Activated CD8-positive, alpha-beta T cell treated with anti-CD3 and anti-CD28 coated beads for 36 hours (primary cell): ENCODE results near the gene TBC1D9. TPM values are rescaled to one million over a fixed set of nuclear protein-coding genes. Genes with fewer than 3 reads are reported as not detected.

Experiments
- ATAC-seq: fragments of 200-7000 bp; cut with Tn5 transposase; one replicate; pipeline ENCODE4 v1.10.0; 2021; ENCODE audit warnings: mild to moderate bottlenecking, moderate library complexity
- CTCF ChIA-PET: fragments of 350-600 bp; sonication (Branson Sonifier 250); formaldehyde crosslinking; loops from one replicate; lab custom pipeline; 2021; ENCODE audit warnings: antibody characterized with exemption; lab: Charles Lee
- POLR2A ChIA-PET: fragments of 350-600 bp; sonication (Branson Sonifier 250); formaldehyde crosslinking; loops from one replicate; lab custom pipeline; 2021; ENCODE audit warnings: antibody characterized with exemption; lab: Charles Lee
- DNase-seq: peaks from one replicate; pipeline ENCODE4 v3.0.0-alpha.2; 2020
- H3K27ac Mint-ChIP-seq: one replicate; pipeline ENCODE4 v1.8.0; 2021; ENCODE audit warnings: mild to moderate bottlenecking, mixed read lengths
- H3K27me3 Mint-ChIP-seq: one replicate; pipeline ENCODE4 v1.8.0; 2021; ENCODE audit warnings: mixed read lengths
- H3K36me3 Mint-ChIP-seq: one replicate; pipeline ENCODE4 v1.8.0; 2021; ENCODE audit warnings: low read depth, mixed read lengths
- H3K4me1 Mint-ChIP-seq: one replicate; pipeline ENCODE4 v1.8.0; 2021; ENCODE audit warnings: low read depth, mixed read lengths
- H3K4me3 Mint-ChIP-seq: one replicate; pipeline ENCODE4 v1.8.0; 2021; ENCODE audit warnings: mild to moderate bottlenecking, moderate library complexity, mixed read lengths
- H3K9me3 Mint-ChIP-seq: one replicate; pipeline ENCODE4 v1.8.0; 2021; ENCODE audit warnings: mixed read lengths
- CTCF ChIP-seq: fragments of 200-600 bp; IDR thresholded peaks from one replicate; pipeline ENCODE4 v1.8.0; 2022; ENCODE audit warnings: antibody characterized with exemption, mild to moderate bottlenecking
- intact Hi-C: fragments of 100-400 bp; cut with micrococcal nuclease; formaldehyde crosslinking; loops from one replicate; pipeline ENCODE4 v1.10.0; 2022
- total RNA-seq, 2 experiments: library from RNA; stranded (reverse); gene quantifications; one replicate each; pipeline ENCODE4 v1.2.3, GENCODE V29; 2021

Gene TBC1D9
- total RNA-seq, 2 experiments from 2014 or later = not detected

- H3K9me3 Mint-ChIP-seq = no peaks in the 10 kb centered on the region
- no peak for TF ChIP-seq CTCF
Observed at GRCh38 chr4:140621161-140621560, 135.0 kb downstream of the TBC1D9 start.

DNA sequence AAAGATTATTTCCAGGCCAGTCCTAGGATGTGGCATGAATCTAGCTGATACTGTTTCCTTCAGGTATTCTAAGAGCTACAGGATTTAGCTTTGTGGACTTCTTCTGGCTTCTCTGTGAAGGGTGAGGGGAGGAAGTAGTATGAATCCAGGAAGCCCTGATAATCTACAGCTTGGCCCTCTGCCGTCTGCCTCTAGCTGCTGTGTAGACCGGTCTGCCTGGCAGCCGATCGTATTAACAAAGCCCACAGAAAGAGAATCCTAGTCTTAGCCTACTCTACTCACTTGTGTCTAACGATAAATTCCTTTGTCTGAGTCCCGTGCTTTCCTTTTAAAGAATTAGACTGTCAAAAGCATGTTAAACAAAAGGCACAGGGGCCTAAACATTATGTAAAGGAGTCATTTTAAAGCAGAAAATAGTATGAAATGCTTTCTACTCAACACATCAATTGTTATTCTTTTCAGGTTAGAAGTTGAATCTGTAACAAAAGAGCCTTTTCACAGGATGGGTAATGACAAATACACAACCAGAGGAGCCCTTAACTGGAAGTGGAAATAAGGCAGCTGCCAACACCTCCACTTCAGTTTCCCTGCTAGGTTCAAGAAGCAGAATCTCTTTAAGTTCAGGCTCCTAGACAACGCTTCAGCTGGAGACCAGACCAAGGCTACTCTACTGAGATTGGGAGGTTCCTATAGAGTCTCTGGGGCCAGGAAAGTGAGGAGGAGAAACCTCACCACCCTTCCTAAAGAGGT is 138.5 kb downstream of the TBC1D9 start:
- TF ChIP-seq CTCF = no peak
- POLR2A ChIA-PET = no interaction called here
- intact Hi-C loops = no loop called here
- DNase-seq (no peak), ATAC-seq (no peak)
- CTCF ChIA-PET = interaction anchor here (1.1 to 1.8 kb wide), 2 partner anchors 10 to 257 kb away, joined by 4 to 8 read pairs; no protein-coding TSS in a partner anchor
- Mint-ChIP-seq H3K4me3 (no peak overlapping the region), H3K27ac (no peak overlapping the region), H3K27me3 (no peaks in the 10 kb centered on the region), H3K4me1 (no peaks in the 10 kb centered on the region), H3K9me3 (no peaks in the 10 kb centered on the region), H3K36me3 (no peaks in the 10 kb centered on the region)

More at GRCh38 chr4:140621161-140621560, 135.0 kb downstream of the TBC1D9 start:
- H3K27ac Mint-ChIP-seq = no peak overlapping the region
- ChIA-PET POLR2A (no interaction called here), CTCF (interaction anchor here (1.2 to 2.2 kb wide), 2 partner anchors 11 to 261 kb away, joined by 5 to 10 read pairs; no protein-coding TSS in a partner anchor)
- H3K27me3 Mint-ChIP-seq = no peaks in the 10 kb centered on the region
- no peak overlapping the region for H3K4me3 Mint-ChIP-seq
- H3K4me1 Mint-ChIP-seq = no peaks in the 10 kb centered on the region
- ATAC-seq (no peak), DNase-seq (no peak)
- intact Hi-C loops = no loop called here
- no peaks in the 10 kb centered on the region for H3K36me3 Mint-ChIP-seq

DNA sequence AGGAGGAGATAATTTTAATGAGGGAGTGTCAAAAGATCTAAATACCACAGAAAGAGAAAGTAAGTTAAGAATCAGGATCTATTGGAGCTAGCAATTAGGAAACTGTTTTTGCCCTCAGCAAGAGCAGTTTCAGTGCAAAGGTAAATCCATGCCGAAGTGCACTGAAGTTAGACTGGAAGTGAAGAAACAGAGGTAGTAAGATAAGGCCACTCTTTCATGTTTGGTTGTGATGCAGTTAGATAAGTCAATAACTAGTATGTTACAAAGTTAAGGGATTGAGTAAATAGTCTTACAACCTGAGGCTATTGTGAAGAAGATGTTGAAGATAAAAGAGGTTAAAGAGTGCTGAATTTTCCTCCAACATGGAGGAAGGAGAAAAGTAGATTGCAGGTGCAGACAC is 140.7 kb downstream of the TBC1D9 start:
- H3K27ac Mint-ChIP-seq = no peak overlapping the region
- intact Hi-C loops = no loop called here

DNA sequence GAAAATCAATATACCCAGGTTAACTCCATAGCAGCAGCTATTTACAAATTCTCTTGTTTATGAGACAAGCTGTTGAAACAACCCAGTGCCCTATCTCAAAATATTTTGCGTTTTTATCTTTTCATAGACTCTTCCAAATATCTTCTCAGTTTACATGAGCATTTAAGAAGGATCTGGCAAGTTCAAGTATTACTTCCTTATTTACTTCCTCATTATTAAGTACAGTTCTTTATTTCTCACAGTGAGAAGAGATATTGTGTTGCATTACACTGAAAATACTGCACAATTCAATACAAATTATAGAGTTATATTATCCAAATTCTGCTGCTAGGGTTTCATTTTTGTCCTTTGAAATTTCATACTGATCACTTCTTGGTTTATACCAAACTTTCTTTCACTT is 143.8 kb downstream of the TBC1D9 start:
- no peaks in the 10 kb centered on the region for H3K36me3 Mint-ChIP-seq
- intact Hi-C loops = loop anchor here (5.0 kb wide), 1 partner anchor 250 kb away; no protein-coding TSS in a partner anchor
- H3K4me3 Mint-ChIP-seq = no peak overlapping the region
- no peak for TF ChIP-seq CTCF
- peaks cover 2% of the 10 kb centered on the region for H3K27me3 Mint-ChIP-seq
- ATAC-seq (no peak), DNase-seq (no peak)
- POLR2A ChIA-PET = no interaction called here
- no peak overlapping the region for H3K27ac Mint-ChIP-seq
- H3K9me3 Mint-ChIP-seq = no peaks in the 10 kb centered on the region
- H3K4me1 Mint-ChIP-seq = peaks cover 3% of the 10 kb centered on the region
- CTCF ChIA-PET = no interaction called here

More for the DNA sequence above, 140.7 kb downstream of the TBC1D9 start:
- no peaks in the 10 kb centered on the region for H3K9me3 Mint-ChIP-seq
- H3K27me3 Mint-ChIP-seq = no peaks in the 10 kb centered on the region
- ChIA-PET CTCF (no interaction called here), POLR2A (no interaction called here)
- ATAC-seq (no peak), DNase-seq (no peak)
- no peak overlapping the region for H3K4me3 Mint-ChIP-seq
- H3K4me1 Mint-ChIP-seq = no peaks in the 10 kb centered on the region
- no peak for TF ChIP-seq CTCF
- H3K36me3 Mint-ChIP-seq = no peaks in the 10 kb centered on the region

DNA sequence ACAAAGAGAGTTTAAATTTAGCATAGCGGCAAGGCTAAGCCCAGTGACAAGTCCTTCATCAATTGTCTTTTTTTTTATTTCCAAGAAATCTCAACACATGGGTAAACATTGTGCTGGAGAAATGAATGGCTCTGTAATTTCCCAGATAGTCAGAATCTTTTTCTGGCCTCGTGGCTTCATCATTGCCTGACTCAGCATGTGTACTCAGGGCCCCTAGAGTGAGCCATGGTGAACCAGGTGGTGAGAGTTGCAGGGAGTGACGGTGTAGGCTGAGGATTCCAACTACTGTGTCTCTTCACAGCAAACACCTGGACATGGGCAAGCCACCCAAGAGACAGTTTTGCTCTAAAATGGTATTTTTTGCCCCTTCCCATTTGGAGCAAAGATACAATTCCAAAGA is 144.3 kb downstream of the TBC1D9 start:
- TF ChIP-seq CTCF = no peak
- DNase-seq = no peak
- intact Hi-C loops = loop anchor here (5.0 kb wide), 1 partner anchor 250 kb away; no protein-coding TSS in a partner anchor
- peaks cover 3% of the 10 kb centered on the region for H3K4me1 Mint-ChIP-seq
- no peaks in the 10 kb centered on the region for H3K9me3 Mint-ChIP-seq
- peaks cover 3% of the 10 kb centered on the region for H3K27me3 Mint-ChIP-seq
- H3K4me3 Mint-ChIP-seq = no peak overlapping the region
- H3K27ac Mint-ChIP-seq = no peak overlapping the region
- CTCF ChIA-PET = interaction anchor here (1.8 kb wide), 1 partner anchor 182 kb away, joined by 3 read pairs; no protein-coding TSS in a partner anchor
- POLR2A ChIA-PET = no interaction called here
- H3K36me3 Mint-ChIP-seq = no peaks in the 10 kb centered on the region
- ATAC-seq = no peak
